Activated CD4-positive, alpha-beta T cell treated with anti-CD3 and anti-CD28 coated beads, Interleukin-10, Interleukin-2, amounts not matched to agents 100 ng/mL and 50 ng/mL, durations not matched to agents 16 hours and 8 hours (primary cell): Measurements from ENCODE around the gene GPATCH3.
"Not testable (repeated sequence)": the region's sequence is repeated elsewhere in the genome, so short reads cannot be mapped to it uniquely, and the experiment has no call there.

Experiments used
- DNase-seq: peaks from one replicate; pipeline ENCODE4 v3.0.0-alpha.2; 2020

Gene GPATCH3, protein sequence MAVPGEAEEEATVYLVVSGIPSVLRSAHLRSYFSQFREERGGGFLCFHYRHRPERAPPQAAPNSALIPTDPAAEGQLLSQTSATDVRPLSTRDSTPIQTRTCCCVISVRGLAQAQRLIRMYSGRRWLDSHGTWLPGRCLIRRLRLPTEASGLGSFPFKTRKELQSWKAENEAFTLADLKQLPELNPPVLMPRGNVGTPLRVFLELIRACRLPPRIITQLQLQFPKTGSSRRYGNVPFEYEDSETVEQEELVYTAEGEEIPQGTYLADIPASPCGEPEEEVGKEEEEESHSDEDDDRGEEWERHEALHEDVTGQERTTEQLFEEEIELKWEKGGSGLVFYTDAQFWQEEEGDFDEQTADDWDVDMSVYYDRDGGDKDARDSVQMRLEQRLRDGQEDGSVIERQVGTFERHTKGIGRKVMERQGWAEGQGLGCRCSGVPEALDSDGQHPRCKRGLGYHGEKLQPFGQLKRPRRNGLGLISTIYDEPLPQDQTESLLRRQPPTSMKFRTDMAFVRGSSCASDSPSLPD

DNA sequence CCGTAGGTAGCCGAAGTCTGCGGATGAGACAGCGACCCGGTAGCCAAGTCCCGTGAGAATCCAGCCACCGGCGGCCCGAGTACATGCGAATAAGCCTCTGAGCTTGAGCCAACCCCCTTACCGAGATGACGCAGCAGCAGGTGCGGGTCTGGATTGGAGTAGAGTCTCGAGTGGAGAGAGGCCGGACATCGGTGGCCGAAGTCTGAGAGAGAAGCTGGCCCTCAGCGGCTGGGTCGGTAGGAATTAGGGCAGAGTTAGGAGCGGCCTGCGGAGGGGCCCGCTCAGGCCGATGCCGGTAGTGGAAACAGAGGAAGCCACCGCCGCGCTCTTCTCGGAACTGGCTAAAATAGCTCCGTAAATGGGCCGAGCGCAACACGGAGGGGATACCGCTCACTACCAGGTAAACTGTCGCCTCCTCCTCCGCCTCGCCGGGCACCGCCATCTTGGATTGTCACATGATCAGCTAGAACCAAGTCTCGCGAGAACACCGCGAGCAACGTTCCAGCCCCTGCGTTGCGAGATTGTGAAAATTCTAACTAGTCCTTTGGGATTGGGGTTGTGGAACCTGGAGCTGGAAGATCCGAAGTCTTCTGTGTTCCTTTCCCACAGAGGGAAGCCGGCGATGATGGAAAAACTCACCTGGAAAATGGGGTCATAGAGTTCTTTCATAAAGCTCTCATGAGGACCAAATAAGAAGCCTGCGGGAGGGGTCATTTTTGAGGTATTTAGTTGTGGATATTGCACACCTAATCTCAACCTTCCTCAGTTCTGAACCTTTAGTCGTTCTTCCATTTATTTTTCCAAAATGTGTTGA lies at the start of gene GPATCH3:
TSS of gene GPATCH3 (minus strand) at position 467 of the 814 bp plus-strand sequence. CDS start at position 442, 25 bp downstream.
- DNase-seq, result peak; percentile 93

DNA sequence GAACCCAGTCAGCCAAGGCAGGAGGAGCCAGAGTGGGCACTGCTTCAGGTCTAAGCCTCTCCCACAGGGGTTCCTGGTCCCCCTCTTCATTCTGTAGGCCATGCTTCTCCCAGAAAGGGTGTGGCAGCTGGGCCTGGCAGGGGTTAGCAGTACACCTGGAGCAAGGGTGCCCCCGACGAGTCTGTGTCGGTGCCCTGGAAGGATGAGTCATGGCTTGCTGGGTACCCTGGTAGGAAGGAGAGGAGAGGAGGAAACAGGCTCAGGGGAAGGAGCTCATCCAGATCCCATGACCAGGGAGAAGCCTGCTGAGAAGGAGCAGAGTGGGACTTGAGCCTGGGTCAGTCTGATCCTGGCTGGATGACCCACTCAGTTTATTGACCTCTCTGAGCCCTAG lies 49.7 kb upstream of the GPATCH3 start:
- no peak for DNase-seq

DNA sequence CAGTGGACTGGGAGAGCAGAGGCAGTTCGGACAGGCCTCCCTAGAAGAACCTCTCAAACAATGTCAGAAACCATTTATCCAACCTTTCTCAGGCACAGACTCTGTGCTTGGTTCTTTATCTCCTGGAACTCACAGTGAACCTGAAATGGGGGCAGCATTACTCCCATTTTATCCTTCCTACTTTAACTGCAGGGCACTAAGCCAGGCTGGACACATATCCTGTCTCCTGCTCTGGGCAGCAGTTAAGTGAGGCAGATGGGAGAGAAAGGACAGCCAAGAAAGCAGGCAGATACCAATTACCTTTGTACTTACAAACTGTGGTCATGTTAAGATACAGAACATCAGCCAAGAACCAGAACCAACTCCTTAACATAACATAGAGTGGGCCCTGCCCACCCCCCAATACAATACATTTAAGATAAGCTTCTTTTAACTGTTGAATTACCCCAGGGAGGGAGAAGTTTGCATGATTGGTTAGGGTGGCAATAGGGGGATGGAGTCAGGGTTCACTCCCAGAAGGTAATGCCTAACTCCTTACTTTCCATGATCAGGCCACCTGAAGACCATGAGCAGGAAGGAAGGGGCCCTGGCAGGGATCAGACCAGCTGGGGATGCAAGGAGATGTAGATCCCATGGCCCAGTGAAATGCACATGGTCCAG lies 49.1 kb upstream of the GPATCH3 start:
- no peak for DNase-seq

DNA sequence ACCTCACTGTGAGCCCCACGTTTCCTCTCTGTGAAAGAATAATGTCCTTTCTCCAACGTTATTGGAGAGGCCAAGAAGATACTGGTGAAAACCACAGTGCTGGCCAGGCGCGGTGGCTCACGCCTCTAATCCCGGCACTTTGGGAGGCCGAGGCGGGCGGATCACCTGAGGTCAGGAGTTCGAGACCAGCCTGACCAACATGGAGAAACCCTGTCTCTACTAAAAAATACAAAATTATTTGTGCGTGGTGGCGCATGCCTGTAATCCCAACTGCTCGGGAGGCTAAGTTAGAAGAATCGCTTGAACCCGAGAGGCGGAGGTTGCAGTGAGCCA lies 48.4 kb upstream of the GPATCH3 start:
- not testable (repeated sequence) for DNase-seq

DNA sequence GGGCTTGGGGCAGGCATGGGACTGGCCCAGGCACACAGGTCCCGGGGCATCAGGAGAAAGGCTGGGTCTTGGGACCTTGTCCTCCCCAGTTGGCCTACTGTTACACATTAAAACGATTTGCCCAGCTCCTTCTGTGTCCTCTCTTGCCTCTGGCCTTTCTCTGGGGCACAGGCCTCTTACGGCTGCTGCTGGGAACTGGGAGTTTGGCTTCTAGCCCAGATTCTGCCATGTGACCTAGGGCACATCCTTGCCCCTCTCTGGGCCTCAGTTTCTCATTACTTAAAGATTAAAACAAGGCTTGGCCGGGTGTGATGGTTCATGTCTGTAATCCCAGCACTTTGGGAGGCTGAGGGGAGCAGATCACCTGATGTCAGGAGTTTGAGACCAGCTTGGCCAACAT lies 46.0 kb upstream of the GPATCH3 start:
- DNase-seq, result no peak

DNA sequence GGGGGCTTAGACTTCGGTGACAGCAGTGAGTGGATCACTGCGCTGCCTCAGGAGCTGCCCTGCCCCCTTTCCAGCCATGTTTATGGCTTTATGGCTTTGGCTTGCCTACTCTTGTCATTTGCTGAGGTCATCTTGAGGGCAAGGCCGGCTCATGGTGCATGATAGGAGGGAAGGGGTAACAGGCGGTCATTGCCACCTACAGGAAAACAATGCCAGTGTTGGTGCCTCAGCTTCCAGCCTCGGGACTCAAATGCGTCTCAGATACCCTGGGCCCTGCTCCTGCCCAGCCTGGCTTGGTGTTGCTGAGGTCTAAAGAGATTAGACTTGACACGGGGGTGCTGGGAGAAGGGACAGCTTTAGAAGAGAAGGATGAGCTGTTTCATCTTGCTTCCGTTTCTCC lies 45.5 kb upstream of the GPATCH3 start:
- DNase-seq, result no peak

DNA sequence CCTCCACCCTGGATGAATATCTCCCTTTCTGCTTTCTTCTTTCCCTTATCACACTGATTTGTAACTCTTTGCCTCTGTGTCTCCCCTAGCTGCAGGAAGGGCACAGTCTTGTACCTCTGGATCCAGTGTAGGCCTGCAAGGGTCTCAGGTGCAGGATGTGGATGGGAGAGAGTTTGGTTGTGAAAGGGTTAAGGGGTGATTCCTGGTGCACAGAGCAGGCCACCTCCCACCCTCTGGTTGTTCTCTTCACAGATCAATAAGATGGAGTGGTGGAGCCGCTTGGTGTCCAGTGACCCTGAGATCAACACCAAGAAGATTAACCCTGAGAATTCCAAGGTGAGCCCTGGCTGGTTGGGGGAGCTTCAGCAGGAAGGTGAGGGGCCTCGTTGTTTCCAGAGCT lies 44.9 kb upstream of the GPATCH3 start:
- no peak for DNase-seq

DNA sequence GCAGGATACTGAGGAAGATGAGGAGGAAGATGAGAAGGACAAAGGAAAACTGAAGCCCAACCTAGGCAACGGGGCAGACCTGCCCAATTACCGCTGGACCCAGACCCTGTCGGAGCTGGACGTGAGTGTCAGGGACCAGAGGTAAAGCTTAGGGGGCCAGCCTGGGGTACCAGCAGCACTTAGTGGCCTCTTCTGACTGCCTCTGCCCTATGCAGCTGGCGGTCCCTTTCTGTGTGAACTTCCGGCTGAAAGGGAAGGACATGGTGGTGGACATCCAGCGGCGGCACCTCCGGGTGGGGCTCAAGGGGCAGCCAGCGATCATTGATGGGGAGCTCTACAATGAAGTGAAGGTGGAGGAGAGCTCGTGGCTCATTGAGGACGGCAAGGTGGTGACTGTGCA lies 42.4 kb upstream of the GPATCH3 start:
- DNase-seq, result no peak

DNA sequence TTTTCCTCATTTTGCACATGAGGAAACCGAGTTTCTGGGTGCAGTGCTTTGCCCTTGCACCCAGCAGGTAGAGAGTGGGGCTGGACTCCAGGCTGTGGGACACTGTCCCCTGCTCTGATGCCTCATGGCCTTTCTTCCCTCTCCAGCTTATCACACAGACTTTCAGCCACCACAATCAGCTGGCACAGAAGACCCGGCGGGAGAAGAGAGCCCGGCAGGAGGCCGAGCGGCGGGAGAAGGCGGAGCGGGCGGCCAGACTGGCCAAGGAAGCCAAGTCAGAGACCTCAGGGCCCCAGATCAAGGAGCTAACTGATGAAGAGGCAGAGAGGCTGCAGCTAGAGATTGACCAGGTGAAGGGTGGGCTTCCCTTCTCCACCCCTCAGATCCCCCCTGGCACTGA lies 41.0 kb upstream of the GPATCH3 start:
- no peak for DNase-seq

DNA sequence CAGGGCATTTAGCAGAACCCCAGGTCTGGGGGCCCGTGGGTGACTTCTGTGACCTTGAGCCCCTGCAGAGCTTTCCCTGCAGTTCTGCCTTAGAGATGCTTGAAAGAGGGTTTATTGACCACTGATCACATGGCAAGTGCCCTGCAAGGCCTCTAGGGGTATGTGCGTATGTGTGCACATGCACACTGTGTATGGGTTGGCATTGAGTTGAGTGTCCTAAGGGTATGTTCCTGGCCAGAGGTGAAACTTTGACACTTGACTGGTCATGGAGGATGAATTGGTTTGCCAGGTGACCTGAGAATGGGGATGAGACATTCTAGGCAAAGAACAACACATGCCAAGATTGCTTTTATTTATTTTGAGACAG lies 38.4 kb upstream of the GPATCH3 start:
- DNase-seq, result no peak

DNA sequence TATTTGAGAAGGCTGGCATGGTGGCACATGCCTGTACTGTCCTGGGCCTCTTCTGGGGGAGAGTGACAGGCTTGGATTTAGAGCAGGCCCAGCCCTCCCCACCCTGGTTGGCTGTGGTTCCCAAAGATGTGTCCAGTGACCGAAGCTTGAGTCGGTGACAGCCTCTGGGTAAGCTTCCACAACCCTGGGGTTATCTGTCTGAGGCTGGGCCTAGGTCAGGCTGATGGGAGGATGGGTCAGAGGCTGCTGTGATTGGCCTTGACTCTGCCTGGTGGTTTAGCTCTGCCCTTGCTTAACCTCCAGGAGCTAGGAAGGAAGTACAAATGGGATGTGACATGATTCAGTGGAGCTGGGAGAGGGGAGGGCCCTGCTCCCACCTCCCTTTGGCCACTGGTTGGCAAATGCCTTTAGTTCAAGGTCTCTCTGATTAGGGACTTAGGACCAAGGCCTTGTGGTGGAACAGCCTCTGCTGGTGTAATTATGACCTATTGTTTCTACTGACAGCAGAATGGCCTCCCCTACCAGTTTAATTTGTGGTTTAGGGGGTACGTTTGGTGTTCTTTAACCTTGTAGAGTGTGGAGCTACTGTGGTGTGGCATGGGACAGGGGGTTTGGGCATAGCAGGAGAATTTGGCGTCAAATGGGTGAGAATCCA lies 37.9 kb upstream of the GPATCH3 start:
- no peak for DNase-seq

DNA sequence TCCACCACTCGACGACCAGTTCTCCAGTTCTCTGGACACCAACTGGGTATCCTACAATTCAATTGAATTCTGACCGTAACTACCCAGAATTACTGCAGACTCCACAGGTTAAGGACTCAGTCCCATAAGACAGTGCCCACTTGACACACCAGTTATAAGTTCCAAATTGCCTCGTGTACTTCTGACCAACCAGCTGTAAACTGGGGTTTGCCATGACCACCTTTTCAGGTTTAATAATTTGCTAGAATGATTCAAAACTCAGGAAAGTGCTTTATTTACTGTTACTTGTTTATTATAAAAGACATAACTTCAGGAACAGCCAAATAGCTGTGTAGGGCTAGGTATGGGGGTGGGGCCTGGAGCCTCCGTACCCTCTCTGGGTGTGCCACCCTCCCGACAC lies 36.6 kb upstream of the GPATCH3 start:
- no peak for DNase-seq

DNA sequence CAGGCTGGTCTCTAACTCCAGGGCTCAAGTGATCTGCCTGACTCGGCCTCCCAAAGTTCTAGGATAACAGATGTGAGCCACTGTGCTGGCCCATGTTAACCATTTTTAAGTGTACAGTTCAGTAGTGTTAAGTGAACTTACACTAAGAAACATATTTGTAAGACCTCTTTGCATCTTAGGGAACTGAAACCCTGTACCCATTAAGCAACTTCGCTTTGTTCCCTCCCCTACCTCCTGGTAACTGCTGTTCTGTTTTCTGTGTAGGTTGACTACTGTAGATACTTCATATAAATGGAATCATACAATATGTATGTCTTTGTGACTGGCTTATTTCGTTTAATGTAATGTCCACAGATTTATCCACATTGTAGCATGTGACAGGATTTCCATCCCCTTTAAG lies 32.3 kb upstream of the GPATCH3 start:
- DNase-seq, result no peak

DNA sequence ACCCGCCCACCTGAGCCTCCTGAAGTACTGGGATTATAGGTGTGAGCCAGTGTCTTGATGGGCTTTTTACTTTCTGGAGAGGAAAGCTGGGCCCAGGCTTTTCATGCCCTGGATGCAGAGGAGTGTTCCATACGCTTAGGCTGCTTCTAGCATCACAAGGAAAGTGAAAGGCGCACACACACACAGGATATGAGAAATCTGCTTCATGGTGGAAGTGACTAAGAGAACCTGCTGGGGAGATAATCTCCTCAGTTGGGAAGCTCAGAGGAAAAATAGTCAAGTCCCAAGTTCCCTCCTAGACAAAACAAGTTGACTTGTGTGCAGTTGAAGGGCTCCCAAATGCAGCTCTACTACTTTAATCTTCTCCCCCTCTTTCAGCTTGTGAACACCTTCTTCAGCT lies 23.4 kb upstream of the GPATCH3 start:
- DNase-seq, result peak; percentile 39

DNA sequence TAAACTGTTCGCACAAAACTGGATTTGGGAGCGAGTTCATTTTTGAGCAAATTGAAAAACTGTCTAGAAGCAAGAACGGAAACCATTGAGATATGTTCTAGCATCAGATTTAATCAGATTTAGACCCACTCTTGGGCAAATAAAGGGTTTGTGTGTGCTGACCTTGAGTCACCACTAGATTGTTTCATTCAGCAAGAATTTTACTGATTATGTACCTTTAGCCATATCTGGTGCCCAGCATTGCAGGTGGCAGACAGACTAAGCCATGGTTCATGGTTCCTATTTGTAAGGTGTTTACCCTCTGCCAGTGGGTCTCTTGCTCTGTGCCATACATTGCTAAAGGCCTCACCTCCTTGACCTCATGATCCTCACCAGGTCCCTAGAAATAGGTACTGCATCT lies 22.6 kb upstream of the GPATCH3 start:
- DNase-seq, result no peak

DNA sequence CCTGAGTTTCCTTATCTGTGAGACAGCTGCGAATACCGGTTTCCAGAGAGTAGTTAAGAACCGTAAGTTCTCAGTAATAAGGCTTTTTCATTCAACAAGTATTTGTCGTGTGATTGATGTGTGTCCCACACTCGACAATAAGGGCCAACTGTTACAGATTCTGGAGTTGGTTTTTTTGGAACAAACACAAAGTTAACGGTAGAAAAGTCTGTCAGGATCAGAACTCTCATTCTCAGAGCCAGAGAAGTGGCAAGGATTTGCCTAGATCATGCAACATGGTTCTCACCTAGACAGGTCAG lies 22.1 kb upstream of the GPATCH3 start:
- no peak for DNase-seq

DNA sequence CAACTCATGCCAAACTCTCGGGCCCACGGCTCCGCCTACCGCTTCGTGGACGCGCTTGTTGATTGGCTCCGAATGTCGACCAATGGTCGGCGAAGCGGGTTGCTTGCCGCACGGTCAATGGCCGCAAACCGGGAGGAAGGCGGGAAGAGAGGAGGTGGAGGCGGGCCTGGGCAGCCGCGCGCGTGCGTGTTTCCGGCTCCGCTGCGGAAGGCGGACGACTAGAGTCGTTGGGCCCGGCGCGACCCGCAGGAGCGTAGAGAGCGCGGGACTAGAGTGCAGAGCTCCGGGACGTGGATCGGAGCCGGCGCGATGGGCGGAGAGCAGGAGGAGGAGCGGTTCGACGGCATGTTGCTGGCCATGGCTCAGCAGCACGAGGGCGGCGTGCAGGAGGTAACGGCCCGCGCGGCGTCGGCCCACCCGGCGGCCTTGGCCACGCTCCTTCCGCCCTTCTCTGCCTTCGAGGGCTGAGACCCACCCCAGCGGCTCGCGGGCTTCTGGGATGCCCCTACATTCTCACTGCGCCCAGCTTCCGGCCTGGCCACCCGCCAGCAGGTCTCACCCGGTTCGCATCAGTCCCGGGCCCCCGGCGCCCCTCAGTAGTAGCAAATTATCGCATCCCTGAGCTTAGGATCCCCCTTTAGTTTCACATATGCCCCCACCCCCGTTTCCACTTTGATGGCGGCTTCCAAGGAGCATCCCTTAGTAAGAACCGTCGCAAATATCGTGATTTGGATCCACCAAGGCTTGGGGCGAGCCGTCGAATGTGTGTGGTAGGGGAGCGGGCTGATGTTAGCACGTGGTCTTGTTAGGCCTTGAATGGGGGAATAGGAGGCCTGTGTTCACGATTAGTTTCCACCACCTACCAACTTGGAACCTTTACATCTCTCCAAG lies 21.5 kb upstream of the GPATCH3 start, which contains the start of gene NUDC:
TSS of gene NUDC (plus strand) at position 204 of the 891 bp plus-strand sequence. CDS start at position 310, 106 bp downstream.
- DNase-seq, result peak; percentile 99

DNA sequence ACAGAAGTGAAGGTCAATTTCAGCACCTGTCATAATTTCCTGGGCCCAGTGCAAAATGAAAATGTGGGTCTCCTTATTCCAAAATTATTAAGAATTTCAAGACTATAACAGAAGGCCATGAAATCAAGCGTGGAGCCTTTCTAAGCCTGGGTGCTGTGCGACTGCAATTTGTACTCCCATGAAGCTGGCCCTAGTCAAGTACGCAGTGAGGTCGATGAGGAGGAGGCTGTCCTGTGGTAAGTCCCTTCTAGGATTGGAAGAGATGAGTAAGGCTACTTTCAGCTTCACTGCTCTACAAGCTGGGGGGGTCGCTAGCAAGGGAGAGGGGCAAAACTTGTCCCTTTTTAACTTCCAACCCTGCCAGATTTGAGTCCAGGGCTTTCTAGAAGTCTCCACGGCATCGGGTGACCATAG lies 20.9 kb upstream of the GPATCH3 start:
- no peak for DNase-seq

DNA sequence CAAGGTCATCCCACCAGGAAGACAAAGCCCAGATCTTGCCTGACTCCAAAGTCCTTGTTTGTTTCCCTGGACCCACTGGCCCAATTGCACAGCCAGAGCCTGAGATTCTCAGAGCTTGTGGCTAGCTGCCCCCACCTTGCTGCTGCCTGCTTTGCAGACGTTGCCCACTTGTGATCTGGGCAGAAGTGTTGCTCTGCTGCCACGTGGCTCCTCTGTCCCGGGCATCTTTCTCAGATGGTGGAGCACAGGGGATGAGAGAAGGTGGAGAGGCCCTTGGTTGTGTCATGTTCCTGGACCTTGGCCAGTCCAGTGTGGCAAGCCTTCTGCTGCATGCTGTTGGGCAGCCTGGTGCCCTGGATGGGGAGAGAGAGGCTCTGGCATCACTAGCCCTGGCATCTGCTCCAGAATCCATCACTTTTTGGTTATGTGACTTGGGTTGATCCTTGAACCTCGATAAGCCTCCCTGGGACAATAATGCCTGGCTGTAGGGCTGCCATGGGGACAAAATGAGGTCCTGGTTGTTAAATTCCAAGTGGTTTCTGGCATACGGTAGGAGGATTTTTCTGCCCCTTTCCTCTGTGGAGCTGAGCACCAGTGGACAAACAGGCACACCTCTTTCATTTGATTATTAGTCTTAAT lies 15.1 kb upstream of the GPATCH3 start:
- no peak for DNase-seq

DNA sequence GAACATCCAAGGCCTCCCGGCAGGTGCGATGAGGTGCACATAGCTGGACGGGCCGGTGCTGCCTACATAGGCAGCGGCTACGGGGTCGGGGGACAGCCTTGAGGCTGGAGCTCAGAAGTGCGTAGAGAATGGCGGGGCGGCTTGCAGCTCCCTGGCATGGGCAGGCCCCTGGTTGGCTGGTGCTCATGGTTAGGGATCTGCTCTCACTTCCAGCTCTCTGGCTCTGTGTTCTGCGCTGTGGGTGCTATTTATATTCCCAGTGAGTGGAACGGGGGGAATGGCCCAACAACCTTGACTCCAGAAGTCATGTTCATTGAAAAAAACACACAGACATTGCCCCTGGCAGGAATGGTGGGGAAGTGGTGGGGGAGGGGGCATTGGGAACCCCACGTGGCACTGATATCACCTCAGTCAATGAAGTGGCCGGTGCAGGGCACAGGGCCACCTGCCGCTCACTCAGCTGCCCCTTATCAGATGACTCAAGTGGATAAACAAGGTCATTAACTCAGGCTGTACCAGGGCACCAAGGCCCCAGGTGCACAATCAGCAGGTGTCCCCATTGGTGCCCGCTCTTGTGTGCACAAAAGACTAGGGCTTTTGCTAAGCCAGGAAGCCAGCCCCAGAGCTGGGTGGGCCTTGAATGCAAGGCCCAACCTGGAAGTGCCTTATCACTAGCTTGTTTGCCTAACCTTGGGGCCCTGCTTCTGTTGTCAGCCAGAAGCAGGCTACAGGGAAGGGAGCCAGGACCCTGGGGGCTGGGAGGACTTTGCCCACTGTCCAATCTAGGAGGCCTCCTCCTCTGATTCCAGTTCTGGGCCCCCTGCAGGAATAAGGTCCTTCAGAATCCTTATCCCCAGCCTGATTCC lies 13.7 kb upstream of the GPATCH3 start, which contains the start of gene NR0B2:
TSS of gene NR0B2 (minus strand) at position 222 of the 866 bp plus-strand sequence. CDS start at position 187, 35 bp downstream.
- no peak for DNase-seq
